Superior temporal gyrus (tissue), 1 donor: ENCODE results near the gene FOXQ1.

Experiments used
- DNase-seq: peaks from one replicate; pipeline ENCODE4 v3.0.0-alpha.2; 2016; ENCODE audit errors: extremely low spot score

The FOXQ1 gene

DNA sequence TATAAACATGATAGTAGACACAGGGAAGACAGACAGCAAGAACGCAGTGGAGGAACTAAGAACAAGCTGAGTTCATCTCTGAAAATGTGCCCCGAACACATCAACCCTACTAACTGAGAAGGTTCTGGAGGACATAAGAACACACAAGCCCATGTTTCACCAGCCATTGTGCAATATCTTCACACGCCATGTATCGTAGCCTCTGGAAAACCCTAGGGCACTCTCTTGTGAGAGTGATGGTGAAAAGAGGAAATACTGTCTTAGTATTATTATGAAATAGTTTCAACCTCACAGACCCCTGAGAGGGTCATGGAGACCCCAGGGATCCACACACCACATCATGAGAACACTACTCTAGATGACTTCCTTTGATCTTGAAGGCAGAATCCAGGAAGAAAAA, 51.4 kb downstream of the FOXQ1 start:
- DNase-seq: no peak

DNA sequence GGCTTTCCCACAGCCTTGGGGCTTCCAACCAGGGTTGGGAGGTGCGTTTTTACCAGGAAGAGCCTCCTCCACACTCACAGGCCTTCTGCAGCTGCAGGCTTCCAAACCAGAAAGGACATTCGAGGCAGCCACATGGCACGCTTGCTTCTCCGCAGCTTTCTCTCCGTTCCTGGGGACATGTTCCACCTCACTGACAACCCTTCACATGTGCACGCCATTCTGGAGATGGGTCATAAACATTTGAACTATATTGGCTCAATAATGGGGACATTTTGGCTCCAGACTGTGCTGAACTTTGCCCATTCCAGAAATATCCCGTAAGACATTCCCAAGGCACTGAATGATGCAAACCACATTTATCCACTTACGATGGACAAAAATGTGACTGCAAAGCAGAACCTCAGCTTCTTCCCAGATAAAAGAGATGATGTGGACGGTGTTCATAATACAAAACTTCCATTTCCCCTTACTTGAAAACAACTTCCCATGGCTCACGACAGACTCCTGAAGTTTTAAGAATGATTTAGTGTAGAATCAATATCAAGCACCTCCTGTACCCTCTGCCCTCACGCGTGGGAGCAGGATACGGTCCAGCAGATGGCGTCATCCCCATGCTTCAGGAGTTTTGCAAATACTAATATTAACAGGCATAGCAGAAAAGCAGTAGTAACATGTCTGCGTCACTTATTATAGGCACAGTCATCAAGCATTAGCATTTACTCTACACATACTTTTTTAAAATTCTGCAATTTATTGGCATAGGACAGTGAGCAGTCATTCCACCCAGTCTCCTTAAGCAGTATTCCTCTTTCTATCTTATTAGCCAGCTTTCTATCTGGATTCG, 52.1 kb downstream of the FOXQ1 start:
- no peak for DNase-seq
